H1 (cell line): Measurements from ENCODE around the gene PPARA. TPM values are rescaled to one million over a fixed set of nuclear protein-coding genes. Genes with fewer than 3 reads are reported as not detected.

Experiments
- HDAC2 ChIP-seq, 2 experiments: fragments of 300-600 bp in 1 of 2; sonication (generic) in 1 of 2; IDR thresholded peaks; 2 replicates each; pipeline ENCODE4 v1.6.1; 2011 to 2012; ENCODE audit warnings: low read depth in 2 of 2, low read length in 2 of 2, mild to moderate bottlenecking in 2 of 2, moderate library complexity in 2 of 2, borderline replicate concordance in 1 of 2, inconsistent platforms in 1 of 2
- SAP30 ChIP-seq: fragments of 300-600 bp; sonication (generic); IDR thresholded peaks from 2 replicates; pipeline ENCODE4 v1.7.1; 2012; ENCODE audit warnings: low read length, moderate library complexity, mild to moderate bottlenecking, inconsistent platforms; ENCODE audit not compliant: insufficient read depth, insufficient replicate concordance
- SP4 ChIP-seq: IDR thresholded peaks from 2 replicates; pipeline ENCODE4 v1.6.1; 2012; ENCODE audit warnings: low read length, inconsistent platforms
- USF2 ChIP-seq: IDR thresholded peaks from 2 replicates; pipeline ENCODE4 v1.6.1; 2011; ENCODE audit warnings: low read length, improper control_type of control experiment
- polyA plus RNA-seq, 7 experiments: library from polyadenylated mRNA; depleted of rRNA in 3 of 7; stranded (reverse) in 5 of 7; unstranded in 2 of 7; fragments of >200 nt in 5 of 7; fragments of 200-250 nt in 2 of 7; gene quantifications; 1 replicate in 5 of 7; 2 replicates in 1 of 7; 4 replicates in 1 of 7; pipeline versions ENCODE4 v1.2.1 to v1.2.3, GENCODE V29; 2011 to 2013; ENCODE audit warnings: missing spikeins in 2 of 7, mixed read lengths in 2 of 7
- total RNA-seq: library from RNA; stranded (reverse); fragmentation: NEBNext Ultra II Directional; extraction: Animal tissue kit (Norgen Biotek cat#: 25700); gene quantifications from 2 replicates; pipeline ENCODE4 v1.2.1, GENCODE V29; 2021
- TF ChIP-seq, protein P1 (sequence below), 3 experiments: IDR thresholded peaks; 1 replicate in 2 of 3; 2 replicates in 1 of 3; pipeline versions ENCODE4 v1.5.1 to v1.6.1; 2011; ENCODE audit warnings: low read length in 3 of 3, mild to moderate bottlenecking in 3 of 3, inconsistent platforms in 2 of 3, low read depth in 1 of 3, moderate library complexity in 1 of 3; ENCODE audit not compliant: insufficient read depth in 1 of 3; ENCODE audit errors: control extremely low read depth in 1 of 3
- TF ChIP-seq, protein P2 (sequence below): fragments of 300-600 bp; sonication (generic); IDR thresholded peaks from 2 replicates; pipeline ENCODE4 v1.7.1; 2012; ENCODE audit warnings: low read length, moderate library complexity, mild to moderate bottlenecking, inconsistent platforms; ENCODE audit not compliant: insufficient replicate concordance

The PPARA gene
- total and polyA plus RNA-seq, 2 of the 8 experiments (the other 6 are each of a cell fraction or from before 2014, with no cell fraction given) = 3.1 to 8.2 TPM

DNA sequence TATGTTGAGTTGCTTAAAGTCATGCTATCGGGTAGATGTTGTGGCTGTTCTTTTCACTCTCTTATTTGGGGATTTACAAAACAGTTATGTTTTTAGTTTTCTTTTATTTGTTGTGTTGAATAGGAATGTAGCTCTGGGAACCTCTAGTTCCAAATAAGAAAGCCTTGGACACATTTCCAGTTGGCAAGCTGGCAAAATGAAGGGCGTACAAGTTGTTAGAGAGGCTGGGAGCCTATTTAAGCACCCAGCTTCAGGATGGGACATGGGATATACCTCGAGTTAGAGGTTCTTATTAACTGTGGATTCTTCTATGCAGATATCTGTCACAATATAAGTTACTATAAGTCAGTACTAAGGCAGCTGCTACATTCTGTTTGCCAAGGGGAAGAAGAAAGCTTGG is 22.8 kb downstream of the PPARA start (continued):
- no peak for TF ChIP-seq SAP30
- TF ChIP-seq SP4 = no peak
- no peak for TF ChIP-seq HDAC2 (IDR thresholded peaks at IDR 0.05; ENCODE audit: borderline replicate concordance in 1 of 2, low read depth in 2 of 2, low read length in 2 of 2)
- TF ChIP-seq, protein P1, sequence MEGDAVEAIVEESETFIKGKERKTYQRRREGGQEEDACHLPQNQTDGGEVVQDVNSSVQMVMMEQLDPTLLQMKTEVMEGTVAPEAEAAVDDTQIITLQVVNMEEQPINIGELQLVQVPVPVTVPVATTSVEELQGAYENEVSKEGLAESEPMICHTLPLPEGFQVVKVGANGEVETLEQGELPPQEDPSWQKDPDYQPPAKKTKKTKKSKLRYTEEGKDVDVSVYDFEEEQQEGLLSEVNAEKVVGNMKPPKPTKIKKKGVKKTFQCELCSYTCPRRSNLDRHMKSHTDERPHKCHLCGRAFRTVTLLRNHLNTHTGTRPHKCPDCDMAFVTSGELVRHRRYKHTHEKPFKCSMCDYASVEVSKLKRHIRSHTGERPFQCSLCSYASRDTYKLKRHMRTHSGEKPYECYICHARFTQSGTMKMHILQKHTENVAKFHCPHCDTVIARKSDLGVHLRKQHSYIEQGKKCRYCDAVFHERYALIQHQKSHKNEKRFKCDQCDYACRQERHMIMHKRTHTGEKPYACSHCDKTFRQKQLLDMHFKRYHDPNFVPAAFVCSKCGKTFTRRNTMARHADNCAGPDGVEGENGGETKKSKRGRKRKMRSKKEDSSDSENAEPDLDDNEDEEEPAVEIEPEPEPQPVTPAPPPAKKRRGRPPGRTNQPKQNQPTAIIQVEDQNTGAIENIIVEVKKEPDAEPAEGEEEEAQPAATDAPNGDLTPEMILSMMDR (IDR thresholded peaks at IDR 0.05; ENCODE audit: control extremely low read depth in 1 of 3, insufficient read depth in 1 of 3, low read depth in 1 of 3, low read length in 3 of 3) = no peak
- TF ChIP-seq USF2 = no peak
- TF ChIP-seq, protein P2, sequence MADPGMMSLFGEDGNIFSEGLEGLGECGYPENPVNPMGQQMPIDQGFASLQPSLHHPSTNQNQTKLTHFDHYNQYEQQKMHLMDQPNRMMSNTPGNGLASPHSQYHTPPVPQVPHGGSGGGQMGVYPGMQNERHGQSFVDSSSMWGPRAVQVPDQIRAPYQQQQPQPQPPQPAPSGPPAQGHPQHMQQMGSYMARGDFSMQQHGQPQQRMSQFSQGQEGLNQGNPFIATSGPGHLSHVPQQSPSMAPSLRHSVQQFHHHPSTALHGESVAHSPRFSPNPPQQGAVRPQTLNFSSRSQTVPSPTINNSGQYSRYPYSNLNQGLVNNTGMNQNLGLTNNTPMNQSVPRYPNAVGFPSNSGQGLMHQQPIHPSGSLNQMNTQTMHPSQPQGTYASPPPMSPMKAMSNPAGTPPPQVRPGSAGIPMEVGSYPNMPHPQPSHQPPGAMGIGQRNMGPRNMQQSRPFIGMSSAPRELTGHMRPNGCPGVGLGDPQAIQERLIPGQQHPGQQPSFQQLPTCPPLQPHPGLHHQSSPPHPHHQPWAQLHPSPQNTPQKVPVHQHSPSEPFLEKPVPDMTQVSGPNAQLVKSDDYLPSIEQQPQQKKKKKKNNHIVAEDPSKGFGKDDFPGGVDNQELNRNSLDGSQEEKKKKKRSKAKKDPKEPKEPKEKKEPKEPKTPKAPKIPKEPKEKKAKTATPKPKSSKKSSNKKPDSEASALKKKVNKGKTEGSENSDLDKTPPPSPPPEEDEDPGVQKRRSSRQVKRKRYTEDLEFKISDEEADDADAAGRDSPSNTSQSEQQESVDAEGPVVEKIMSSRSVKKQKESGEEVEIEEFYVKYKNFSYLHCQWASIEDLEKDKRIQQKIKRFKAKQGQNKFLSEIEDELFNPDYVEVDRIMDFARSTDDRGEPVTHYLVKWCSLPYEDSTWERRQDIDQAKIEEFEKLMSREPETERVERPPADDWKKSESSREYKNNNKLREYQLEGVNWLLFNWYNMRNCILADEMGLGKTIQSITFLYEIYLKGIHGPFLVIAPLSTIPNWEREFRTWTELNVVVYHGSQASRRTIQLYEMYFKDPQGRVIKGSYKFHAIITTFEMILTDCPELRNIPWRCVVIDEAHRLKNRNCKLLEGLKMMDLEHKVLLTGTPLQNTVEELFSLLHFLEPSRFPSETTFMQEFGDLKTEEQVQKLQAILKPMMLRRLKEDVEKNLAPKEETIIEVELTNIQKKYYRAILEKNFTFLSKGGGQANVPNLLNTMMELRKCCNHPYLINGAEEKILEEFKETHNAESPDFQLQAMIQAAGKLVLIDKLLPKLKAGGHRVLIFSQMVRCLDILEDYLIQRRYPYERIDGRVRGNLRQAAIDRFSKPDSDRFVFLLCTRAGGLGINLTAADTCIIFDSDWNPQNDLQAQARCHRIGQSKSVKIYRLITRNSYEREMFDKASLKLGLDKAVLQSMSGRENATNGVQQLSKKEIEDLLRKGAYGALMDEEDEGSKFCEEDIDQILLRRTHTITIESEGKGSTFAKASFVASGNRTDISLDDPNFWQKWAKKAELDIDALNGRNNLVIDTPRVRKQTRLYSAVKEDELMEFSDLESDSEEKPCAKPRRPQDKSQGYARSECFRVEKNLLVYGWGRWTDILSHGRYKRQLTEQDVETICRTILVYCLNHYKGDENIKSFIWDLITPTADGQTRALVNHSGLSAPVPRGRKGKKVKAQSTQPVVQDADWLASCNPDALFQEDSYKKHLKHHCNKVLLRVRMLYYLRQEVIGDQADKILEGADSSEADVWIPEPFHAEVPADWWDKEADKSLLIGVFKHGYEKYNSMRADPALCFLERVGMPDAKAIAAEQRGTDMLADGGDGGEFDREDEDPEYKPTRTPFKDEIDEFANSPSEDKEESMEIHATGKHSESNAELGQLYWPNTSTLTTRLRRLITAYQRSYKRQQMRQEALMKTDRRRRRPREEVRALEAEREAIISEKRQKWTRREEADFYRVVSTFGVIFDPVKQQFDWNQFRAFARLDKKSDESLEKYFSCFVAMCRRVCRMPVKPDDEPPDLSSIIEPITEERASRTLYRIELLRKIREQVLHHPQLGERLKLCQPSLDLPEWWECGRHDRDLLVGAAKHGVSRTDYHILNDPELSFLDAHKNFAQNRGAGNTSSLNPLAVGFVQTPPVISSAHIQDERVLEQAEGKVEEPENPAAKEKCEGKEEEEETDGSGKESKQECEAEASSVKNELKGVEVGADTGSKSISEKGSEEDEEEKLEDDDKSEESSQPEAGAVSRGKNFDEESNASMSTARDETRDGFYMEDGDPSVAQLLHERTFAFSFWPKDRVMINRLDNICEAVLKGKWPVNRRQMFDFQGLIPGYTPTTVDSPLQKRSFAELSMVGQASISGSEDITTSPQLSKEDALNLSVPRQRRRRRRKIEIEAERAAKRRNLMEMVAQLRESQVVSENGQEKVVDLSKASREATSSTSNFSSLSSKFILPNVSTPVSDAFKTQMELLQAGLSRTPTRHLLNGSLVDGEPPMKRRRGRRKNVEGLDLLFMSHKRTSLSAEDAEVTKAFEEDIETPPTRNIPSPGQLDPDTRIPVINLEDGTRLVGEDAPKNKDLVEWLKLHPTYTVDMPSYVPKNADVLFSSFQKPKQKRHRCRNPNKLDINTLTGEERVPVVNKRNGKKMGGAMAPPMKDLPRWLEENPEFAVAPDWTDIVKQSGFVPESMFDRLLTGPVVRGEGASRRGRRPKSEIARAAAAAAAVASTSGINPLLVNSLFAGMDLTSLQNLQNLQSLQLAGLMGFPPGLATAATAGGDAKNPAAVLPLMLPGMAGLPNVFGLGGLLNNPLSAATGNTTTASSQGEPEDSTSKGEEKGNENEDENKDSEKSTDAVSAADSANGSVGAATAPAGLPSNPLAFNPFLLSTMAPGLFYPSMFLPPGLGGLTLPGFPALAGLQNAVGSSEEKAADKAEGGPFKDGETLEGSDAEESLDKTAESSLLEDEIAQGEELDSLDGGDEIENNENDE = no peak
